Activated CD4-positive, alpha-beta T cell treated with anti-CD3 and anti-CD28 coated beads, Interleukin-2, Interleukin-6, amounts not matched to agents 100 ng/mL and 50 ng/mL, durations not matched to agents 16 hours and 8 hours (primary cell): Measurements from ENCODE around the gene PKDCC.

ENCODE experiments used
- DNase-seq: peaks from one replicate; pipeline ENCODE4 v3.0.0-alpha.2; 2020

PKDCC gene

GRCh38 chr2:42091671-42092070 is 43.9 kb downstream of the PKDCC start:
- no peak for DNase-seq

- DNase-seq: no peak
Measured at GRCh38 chr2:42092084-42092996, 44.5 kb downstream of the PKDCC start.

- DNase-seq: no peak
Measured at GRCh38 chr2:42094114-42094513, 46.3 kb downstream of the PKDCC start.

GRCh38 chr2:42095923-42096408 is 48.1 kb downstream of the PKDCC start:
- DNase-seq: peak; percentile 76

GRCh38 chr2:42096869-42097591 is 49.2 kb downstream of the PKDCC start:
- no peak for DNase-seq

- no peak for DNase-seq
Measured at GRCh38 chr2:42098571-42099437, 51.0 kb downstream of the PKDCC start.

GRCh38 chr2:42099438-42100173 is 51.8 kb downstream of the PKDCC start:
- DNase-seq: no peak

- no peak for DNase-seq
Measured at GRCh38 chr2:42100683-42101205, 52.9 kb downstream of the PKDCC start.

GRCh38 chr2:42101206-42102023 is 53.6 kb downstream of the PKDCC start:
- peak; percentile 58 for DNase-seq

GRCh38 chr2:42102024-42102590 is 54.3 kb downstream of the PKDCC start:
- peak; percentile 93 for DNase-seq

- peak; percentile 53 for DNase-seq
Measured at GRCh38 chr2:42102591-42103450, 55.0 kb downstream of the PKDCC start.

GRCh38 chr2:42103829-42104228 is 56.0 kb downstream of the PKDCC start:
- no peak for DNase-seq

- DNase-seq: no peak
Measured at GRCh38 chr2:42104621-42105020, 56.8 kb downstream of the PKDCC start.

GRCh38 chr2:42105330-42106256 is 57.8 kb downstream of the PKDCC start:
- peak; percentile 87 for DNase-seq

- DNase-seq: no peak
Measured at GRCh38 chr2:42106257-42106816, 58.5 kb downstream of the PKDCC start.

- DNase-seq: no peak
Measured at GRCh38 chr2:42107249-42108042, 59.6 kb downstream of the PKDCC start.
